ENCODE data around the gene SERINC5.
"Not testable (repeated sequence)": the region's sequence is repeated elsewhere in the genome, so short reads cannot be mapped to it uniquely, and the experiment has no call there.

SERINC5 gene

GRCh38 chr5:80160242-80160641 lies 95.6 kb downstream of the SERINC5 start:
- DNase-seq: no peak

- DNase-seq: no peak
These were observed 96.6 kb downstream of the SERINC5 start for GRCh38 chr5:80159133-80159815.

DNA sequence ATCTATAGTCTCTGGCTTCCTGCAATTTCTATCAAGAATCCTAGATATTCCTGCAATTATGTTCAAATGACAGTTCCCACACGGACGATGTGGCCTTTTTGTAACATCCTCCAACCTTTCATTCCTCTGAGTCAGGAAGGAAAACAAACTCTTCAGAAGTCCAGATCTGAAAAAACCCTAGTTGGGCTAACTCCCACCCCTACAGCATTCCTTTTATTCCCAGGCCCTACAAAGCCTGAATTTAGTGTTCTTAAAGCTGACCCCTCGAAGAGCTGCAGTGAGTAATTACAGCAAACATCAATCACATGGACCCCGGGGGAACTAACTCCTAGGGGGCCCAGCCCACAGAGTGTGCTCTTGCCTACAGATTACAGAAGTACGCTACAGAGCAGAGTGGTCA lies 99.7 kb downstream of the SERINC5 start:
- no peak for DNase-seq

DNA sequence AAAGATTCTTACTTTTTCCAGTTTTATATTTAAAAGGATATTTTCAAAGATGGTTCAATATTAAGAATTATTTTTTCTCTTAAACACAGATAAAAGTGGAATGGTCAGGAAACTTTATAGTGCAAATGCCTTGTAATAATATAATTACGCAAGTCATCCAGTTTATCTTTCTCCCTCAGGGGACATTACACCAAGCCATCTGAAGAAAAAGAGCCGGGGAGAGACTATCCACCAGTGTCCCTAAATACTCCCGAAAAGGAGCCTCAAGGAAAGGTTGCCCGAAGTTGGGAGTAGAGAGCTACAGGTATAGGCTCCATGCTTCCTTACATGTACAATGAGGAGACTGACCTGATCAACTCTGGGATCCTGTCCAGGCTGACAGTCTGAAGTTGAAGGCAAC lies 101.1 kb downstream of the SERINC5 start:
- DNase-seq: no peak

- not testable (repeated sequence) for DNase-seq
These were observed 101.6 kb downstream of the SERINC5 start for GRCh38 chr5:80154289-80154688.

DNA sequence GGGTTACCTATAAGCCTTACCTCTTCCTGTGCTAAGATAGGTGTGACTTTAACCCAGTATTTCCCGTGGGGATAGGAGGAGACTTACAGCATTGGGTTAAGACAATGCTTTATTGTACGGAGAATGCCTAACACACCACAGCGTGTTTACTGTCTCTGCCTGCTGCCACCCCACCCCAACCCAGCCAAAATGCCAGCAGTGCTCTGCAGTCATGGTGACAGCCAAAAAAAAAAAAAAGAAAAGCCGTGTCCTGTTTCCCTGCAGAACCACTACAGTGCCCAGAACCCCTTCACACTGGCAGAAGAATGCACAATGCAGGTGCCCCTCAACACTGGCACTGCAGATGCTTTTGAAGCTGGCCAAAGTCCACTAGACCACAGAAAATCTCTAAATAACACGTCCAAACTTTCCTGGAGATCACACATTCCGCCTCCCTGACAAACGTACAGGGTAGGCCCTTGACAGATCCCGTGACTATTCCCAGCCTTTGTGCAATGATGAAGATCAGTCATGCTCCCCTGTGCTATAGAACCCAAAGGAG lies 102.2 kb downstream of the SERINC5 start:
- no peak for DNase-seq

GRCh38 chr5:80152778-80153177 lies 103.1 kb downstream of the SERINC5 start:
- no peak for DNase-seq

DNA sequence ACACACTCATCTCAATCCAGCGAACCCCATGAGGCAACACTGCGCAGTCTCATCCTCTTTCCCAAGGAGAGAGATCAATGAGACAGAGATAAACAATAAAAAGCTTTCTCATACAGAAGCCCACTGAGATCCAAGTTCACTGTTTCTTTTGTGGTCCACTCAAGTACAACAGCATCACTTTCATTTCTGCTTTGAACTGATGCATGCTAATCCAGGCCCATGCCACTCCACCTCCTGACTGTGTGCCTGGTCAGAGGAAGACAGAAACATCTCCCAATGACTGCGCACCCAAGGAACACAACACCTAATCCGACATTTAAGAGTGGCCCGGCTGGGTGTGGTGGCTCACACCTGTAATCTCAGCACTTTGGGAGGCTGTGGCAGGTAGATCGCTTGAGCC lies 104.0 kb downstream of the SERINC5 start:
- no peak for DNase-seq

DNA sequence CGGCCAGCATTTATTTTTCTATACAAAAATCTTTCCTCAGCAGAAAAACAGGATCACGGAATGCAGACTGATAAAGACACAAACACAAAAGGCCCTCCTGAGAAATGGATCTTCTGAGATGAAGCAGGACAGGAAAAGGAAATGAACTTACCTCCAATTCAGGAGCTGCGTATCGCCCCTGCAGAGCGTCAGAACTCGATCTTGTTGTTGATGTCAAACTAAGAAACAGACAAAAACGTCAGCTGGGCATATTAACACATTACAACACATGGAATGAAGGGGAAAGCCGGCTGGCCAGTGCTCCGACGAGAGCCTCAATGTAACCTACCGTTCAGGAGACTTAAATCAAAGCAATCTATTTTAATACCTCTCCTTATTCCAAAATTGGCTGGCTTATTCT lies 105.1 kb downstream of the SERINC5 start:
- DNase-seq: no peak

GRCh38 chr5:80149161-80149609 lies 106.7 kb downstream of the SERINC5 start:
- DNase-seq: no peak

- no peak for DNase-seq
These were observed 108.6 kb downstream of the SERINC5 start for GRCh38 chr5:80147119-80147815.

DNA sequence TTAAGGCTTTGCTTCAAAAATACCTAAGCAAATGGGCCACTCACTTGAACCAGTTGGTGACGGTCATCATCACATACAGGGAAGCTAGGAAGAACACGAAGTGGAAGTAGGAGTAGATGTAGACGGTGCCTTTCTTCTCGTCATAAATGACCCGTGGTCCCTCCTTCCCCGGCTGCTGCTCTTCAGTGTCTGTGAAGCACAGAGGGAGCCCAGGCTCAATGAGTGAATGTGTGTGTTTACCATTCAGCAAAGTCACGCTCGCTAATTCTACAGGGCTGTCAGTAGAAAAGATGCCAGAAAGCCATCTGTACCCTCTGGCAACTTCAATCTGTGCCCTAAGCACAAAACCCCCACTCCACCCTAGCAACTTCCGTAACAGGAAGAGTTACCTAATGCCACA lies 109.8 kb downstream of the SERINC5 start:
- DNase-seq: no peak

GRCh38 chr5:80143491-80143890 lies 112.4 kb downstream of the SERINC5 start:
- no peak for DNase-seq

- no peak for DNase-seq
These were observed 112.9 kb downstream of the SERINC5 start for GRCh38 chr5:80142996-80143395.

DNA sequence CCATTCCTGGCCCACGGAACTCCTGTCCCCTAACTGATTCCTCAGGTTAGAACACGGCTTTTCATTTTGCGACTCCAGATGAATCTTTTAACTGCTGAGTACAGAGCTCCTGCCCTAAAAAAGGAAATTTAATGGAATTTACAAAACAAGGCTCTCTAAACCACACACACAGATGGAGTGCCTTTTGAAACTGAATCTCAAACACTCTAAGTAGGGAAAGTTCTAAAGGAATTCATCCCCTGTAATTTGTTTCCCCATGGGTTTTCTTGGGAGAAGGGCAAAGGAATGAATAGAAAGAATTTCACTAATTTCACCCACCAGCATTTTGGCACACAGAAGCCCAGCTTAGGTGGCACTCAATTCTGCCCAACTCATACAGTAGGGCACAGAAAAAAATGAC lies 114.2 kb downstream of the SERINC5 start:
- no peak for DNase-seq

DNA sequence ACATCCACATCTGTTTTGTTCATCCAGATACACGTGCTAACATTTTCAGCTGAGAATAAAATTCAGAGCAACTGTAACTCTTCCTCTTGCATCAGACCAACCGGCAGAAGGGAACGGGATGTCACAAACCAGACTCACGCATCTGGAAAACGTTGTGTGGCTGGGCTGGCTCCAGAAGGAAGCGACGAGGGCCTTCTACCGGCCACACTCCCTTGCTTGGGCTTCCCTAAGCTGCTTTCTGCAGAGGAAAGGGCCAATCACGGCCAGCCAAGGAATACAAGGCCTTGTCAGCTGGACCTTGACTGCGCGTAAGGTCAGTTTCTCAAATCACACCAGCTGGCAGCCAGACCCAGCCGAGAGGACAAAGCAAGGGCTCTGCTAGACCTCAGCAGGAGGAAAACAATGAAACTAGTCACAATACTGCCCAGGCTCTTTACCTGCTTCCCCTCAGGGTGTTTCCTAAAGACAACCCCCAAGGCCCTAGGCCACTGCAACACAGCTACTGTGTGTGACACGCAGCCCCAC lies 114.6 kb downstream of the SERINC5 start:
- no peak for DNase-seq

DNA sequence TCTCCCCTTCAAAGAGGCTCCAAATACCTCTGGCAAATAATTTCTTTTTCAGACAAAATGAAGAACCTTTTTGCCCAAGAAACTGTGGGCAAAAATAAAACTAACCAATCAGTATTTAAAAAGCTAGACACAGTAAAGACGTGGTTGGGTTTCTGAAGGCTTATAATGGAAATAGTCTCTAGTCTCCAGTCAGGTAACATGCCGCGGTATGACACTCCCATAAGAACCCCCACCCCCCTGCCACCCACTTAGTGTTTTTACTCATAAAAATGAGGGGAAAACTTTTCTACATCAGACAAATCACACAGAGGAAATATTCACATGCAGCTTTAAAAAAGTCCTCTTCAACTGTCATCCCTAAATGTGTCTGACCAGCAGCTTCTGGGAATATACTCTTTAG lies 115.4 kb downstream of the SERINC5 start:
- no peak for DNase-seq

- no peak for DNase-seq
These were observed 116.3 kb downstream of the SERINC5 start for GRCh38 chr5:80139466-80139972.

GRCh38 chr5:80138486-80138885 lies 117.4 kb downstream of the SERINC5 start:
- DNase-seq: no peak

GRCh38 chr5:80136798-80137197 lies 119.0 kb downstream of the SERINC5 start:
- DNase-seq: not testable (repeated sequence)

DNA sequence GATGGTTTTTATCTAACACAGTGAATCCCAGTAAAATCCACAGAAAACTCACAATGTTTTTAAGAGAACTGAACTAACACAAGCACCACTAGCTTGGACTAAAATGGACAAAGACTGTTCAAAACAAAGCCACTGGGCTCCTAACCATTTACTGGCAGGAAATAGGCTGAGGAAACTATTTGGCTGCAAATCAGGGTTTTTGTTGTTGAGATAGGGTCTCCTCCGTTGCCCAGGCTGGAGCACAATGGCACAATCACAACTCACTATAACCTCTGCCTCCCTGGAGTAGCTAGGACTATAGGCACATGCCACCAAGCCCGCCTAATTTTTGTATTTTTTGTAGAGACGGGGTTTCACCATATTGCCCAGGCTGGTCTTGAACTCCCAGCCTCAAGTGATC lies 121.0 kb downstream of the SERINC5 start:
- no peak for DNase-seq

DNA sequence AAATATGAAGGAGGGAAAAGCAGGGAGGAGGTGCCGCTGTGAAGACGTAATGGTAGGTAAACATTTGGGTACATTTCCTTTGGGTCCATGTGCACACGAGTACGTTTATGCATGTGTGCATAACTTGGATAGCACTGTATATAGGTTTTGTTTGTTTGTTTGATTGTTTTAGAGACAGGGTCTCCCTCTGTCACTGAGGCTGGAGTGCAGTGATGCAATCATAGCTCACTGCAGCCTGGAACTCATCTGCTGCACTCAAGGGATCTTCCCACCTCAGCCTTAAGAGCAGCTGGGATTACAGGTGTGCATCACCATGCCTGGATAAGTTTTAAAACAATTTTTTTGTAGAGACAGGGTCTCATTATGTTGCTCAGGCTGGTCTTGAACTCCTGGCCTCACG lies 126.7 kb downstream of the SERINC5 start:
- DNase-seq: no peak

DNA sequence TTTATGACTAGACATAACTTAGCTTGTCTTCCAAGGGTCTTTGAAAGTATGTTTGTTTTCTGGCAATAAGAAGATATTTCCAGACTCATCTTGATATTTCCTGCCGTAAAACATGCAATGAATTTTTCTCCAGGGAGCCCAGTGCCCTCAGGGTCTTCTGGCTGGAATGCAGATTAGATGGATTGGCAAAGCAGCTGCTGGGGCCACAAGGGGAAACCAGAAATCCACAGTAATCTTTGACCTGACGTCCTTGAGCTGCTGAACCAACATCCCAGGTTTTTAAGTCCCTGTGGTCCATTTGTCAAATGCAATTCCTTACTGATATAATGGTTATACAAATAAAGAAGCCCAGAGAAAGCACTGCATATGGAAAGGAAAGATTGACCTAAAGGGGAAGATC lies 127.7 kb downstream of the SERINC5 start:
- DNase-seq: no peak

GRCh38 chr5:80127116-80127552 lies 128.7 kb downstream of the SERINC5 start:
- no peak for DNase-seq
